Peyer's patch (tissue), 4 donors: ENCODE results near the gene SNRK. TPM values are rescaled to one million over a fixed set of nuclear protein-coding genes. Genes with fewer than 3 reads are reported as not detected.
A peak's percentile ranks its signal among the peaks of the same experiment; 100 is the strongest.
"Not testable (repeated sequence)": the region's sequence is repeated elsewhere in the genome, so short reads cannot be mapped to it uniquely, and the experiment has no call there.

Source experiments
- DNase-seq, 3 donors: peaks; one replicate each; pipeline ENCODE4 v3.0.0-alpha.2; 2017 to 2019
- H3K27ac ChIP-seq, 4 donors: fragments of 200-600 bp; sonication (generic); one replicate each; pipeline ENCODE4 v1.5.1; 2016 to 2019
- H3K27me3 ChIP-seq, 2 donors: fragments of 200-600 bp; sonication (generic); one replicate each; pipeline ENCODE4 v1.5.1; 2019
- H3K36me3 ChIP-seq, 3 donors: fragments of 200-600 bp; sonication (generic); one replicate each; pipeline ENCODE4 v1.5.1; 2016 to 2019
- H3K4me1 ChIP-seq, 4 donors: fragments of 200-600 bp; sonication (generic); one replicate each; pipeline ENCODE4 v1.5.1; 2016 to 2019
- H3K4me3 ChIP-seq, 4 donors: fragments of 200-600 bp; sonication (generic); 1 replicate in 3 of 4; 2 replicates in 1 of 4; pipeline ENCODE4 v1.5.1; 2016 to 2019; ENCODE audit warnings: mild to moderate bottlenecking in 1 of 4
- H3K9me3 ChIP-seq, 4 donors: fragments of 200-600 bp; sonication (generic); one replicate each; pipeline ENCODE4 v1.5.1; 2016 to 2019; ENCODE audit warnings: mild to moderate bottlenecking in 1 of 4
- CTCF ChIP-seq, 6 experiments: fragments of 450-650 bp in 4 of 6; fragments of 200-600 bp in 2 of 6; sonication (generic) in 1 of 6; IDR thresholded peaks; one replicate each; pipeline ENCODE4 v1.5.1; 2017 to 2019; ENCODE audit warnings: antibody characterized with exemption in 6 of 6, mild to moderate bottlenecking in 3 of 6, moderate library complexity in 1 of 6
- POLR2A ChIP-seq, 2 donors: fragments of 450-650 bp; IDR thresholded peaks; one replicate each; pipeline ENCODE4 v1.5.1; 2017; ENCODE audit warnings: antibody characterized with exemption in 2 of 2, mild to moderate bottlenecking in 2 of 2, moderate library complexity in 2 of 2
- total RNA-seq, 4 donors: library from RNA; depleted of rRNA; stranded (reverse); fragments of >200 nt; gene quantifications; one replicate each; pipeline ENCODE4 v1.1.0, GENCODE V29; 2016

SNRK gene
- total RNA-seq, 4 donors from 2014 or later: 48.7 to 69.4 (median 56.7) TPM

- peaks cover 0 to 23% (median 4%) of the 10 kb centered on the region in 4 donors for H3K9me3 ChIP-seq
- no peak overlapping the region for H3K27ac ChIP-seq
- H3K36me3 ChIP-seq: peaks cover 0 to 13% (median 0%) of the 10 kb centered on the region in 3 donors
- no peaks in the 10 kb centered on the region for H3K4me1 ChIP-seq
- DNase-seq: no peak
- no peaks in the 10 kb centered on the region for H3K27me3 ChIP-seq
- H3K4me3 ChIP-seq: no peak overlapping the region
- TF ChIP-seq POLR2A (IDR thresholded peaks at IDR 0.05) (no peak), CTCF (IDR thresholded peaks at IDR 0.05) (no peak)
These were observed 67.8 kb downstream of the SNRK start for GRCh38 chr3:43353923-43354670.

DNA sequence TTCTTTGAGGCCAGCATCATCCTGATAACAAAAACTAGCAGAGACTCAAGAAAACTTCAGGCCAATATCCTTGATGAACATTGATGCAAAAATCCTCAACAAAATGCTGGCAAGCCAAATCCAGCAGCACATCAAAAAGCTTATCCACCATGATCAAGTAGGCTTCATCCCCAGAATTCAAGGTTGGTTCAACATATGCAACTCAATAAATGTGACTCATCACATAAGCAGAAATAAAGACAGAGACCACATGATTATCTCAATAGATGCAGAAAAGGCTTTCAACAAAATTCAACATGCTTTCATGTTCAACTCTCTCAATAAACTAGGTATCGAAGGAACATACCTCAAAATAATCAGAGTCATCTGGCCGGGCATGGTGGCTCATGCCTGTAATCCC is 69.7 kb downstream of the SNRK start:
- not testable (repeated sequence) for DNase-seq, H3K4me1 ChIP-seq, H3K27me3 ChIP-seq, H3K36me3 ChIP-seq, H3K27ac ChIP-seq, H3K4me3 ChIP-seq
- peaks cover 0 to 23% (median 4%) of the 10 kb centered on the region in 4 donors for H3K9me3 ChIP-seq

DNA sequence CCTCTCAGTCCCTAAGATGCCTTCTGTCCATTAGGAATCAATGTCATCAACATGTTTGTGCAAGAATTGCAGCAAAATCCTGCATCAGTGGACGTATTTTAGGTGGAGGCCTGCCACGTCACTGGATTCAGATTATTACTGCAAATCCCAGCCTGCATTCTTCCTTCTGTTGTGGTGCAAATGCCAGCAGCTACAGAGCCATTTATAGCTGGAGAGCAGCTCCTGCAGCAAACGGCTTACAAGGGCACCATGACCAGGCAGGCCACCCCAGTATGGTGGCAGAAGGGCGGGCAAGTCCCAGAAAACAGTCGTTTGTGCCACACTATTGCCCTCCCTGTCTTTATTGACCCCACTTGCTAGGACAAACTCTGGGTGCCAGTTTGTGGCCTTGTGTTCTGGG is 74.7 kb downstream of the SNRK start:
- peaks cover 0 to 4% (median 0%) of the 10 kb centered on the region in 3 donors for H3K36me3 ChIP-seq
- no peak overlapping the region for H3K4me3 ChIP-seq
- peaks cover 0 to 4% (median 2%) of the 10 kb centered on the region in 4 donors for H3K9me3 ChIP-seq
- H3K4me1 ChIP-seq: peaks cover 0 to 17% (median 0%) of the 10 kb centered on the region in 4 donors
- H3K27me3 ChIP-seq: no peaks in the 10 kb centered on the region
- no peak for TF ChIP-seq POLR2A (IDR thresholded peaks at IDR 0.05)
- no peak for TF ChIP-seq CTCF (IDR thresholded peaks at IDR 0.05)
- no peak for DNase-seq
- H3K27ac ChIP-seq: no peak overlapping the region

DNA sequence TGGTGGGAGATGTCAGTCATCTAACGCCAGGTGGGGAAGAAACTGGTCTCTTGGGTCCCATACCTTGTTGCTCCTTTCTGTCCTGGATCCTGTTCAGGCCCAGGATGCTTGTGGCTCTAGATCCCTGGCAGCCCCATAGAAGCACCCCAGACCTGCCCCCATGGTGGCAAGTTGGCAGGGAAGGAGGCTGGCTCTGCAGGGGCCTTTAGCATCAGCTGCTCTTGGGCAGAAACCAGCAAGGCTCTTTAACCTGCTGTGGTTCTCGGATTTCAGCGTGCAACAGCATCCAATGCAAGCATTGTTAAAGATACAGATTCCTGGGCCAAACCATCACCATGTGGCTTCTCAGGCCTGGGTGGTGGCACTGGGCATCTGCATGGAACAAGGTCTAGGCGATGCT is 75.8 kb downstream of the SNRK start:
- no peaks in the 10 kb centered on the region for H3K27me3 ChIP-seq
- peaks cover 0 to 24% (median 0%) of the 10 kb centered on the region in 4 donors for H3K4me1 ChIP-seq
- H3K36me3 ChIP-seq: peaks cover 0 to 10% (median 0%) of the 10 kb centered on the region in 3 donors
- no peak overlapping the region for H3K27ac ChIP-seq
- TF ChIP-seq POLR2A (IDR thresholded peaks at IDR 0.05): no peak
- no peak for TF ChIP-seq CTCF (IDR thresholded peaks at IDR 0.05)
- H3K4me3 ChIP-seq: no peak overlapping the region
- no peak for DNase-seq
- H3K9me3 ChIP-seq: peaks cover 0 to under 1% (median 0%) of the 10 kb centered on the region in 4 donors

GRCh38 chr3:43362961-43363360 is 76.6 kb downstream of the SNRK start:
- peak in 1 of 3 donors; percentile 46 for DNase-seq
- H3K4me3 ChIP-seq: no peak overlapping the region
- peaks cover 0 to 24% (median 0%) of the 10 kb centered on the region in 4 donors for H3K4me1 ChIP-seq
- H3K36me3 ChIP-seq: peaks cover 0 to 10% (median 0%) of the 10 kb centered on the region in 3 donors
- H3K27me3 ChIP-seq: no peaks in the 10 kb centered on the region
- H3K9me3 ChIP-seq: no peaks in the 10 kb centered on the region
- H3K27ac ChIP-seq: no peak overlapping the region
- TF ChIP-seq CTCF (IDR thresholded peaks at IDR 0.05) (no peak), POLR2A (IDR thresholded peaks at IDR 0.05) (no peak)

DNA sequence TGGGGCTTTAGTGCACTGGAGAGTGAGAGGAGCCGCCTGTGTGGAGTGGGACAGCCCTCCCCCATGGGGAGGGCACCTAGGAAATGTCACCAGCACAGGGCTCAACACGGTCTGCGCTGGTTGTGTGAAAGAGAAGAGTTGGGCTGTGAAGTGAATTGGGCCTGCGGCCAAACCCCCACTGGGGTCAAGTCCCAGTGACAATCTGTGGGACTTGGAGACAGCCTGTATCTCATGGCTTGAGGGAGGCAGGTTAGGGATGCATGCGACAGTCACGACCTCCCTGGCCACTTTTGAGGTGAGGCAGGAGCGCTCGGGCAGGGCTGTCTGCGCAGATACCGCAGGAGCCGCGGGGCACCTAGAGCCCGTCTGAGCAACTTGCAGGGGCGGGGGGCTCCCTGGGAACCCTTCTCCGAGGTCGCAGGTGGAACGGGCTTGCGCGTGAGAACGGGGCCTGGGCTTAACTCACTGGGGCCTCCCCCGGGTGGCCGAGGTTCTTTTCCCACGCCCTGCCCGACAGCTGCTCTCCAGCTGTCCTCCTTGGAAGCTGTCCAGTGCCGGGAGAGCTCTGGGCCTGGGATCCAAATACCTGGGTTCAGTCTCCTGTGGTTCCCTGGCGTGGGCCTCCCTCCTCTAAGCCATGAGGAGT is 77.4 kb downstream of the SNRK start:
- DNase-seq: no peak
- H3K27ac ChIP-seq: no peak overlapping the region

More for the DNA sequence above, 77.4 kb downstream of the SNRK start:
- peaks cover 0 to 10% (median 0%) of the 10 kb centered on the region in 3 donors for H3K36me3 ChIP-seq
- peaks cover 0 to 24% (median 0%) of the 10 kb centered on the region in 4 donors for H3K4me1 ChIP-seq
- no peak overlapping the region for H3K4me3 ChIP-seq
- TF ChIP-seq CTCF (IDR thresholded peaks at IDR 0.05): no peak
- TF ChIP-seq POLR2A (IDR thresholded peaks at IDR 0.05): no peak
- no peaks in the 10 kb centered on the region for H3K9me3 ChIP-seq
- no peaks in the 10 kb centered on the region for H3K27me3 ChIP-seq
